Activated T-cell treated with anti-CD3 and anti-CD28 coated beads for 48 hours (primary cell): ENCODE measurements around the gene PLXDC2.

Source experiments
- DNase-seq: peaks from one replicate; pipeline ENCODE4 v3.0.0-alpha.2; 2020; ENCODE audit warnings: low read depth

The PLXDC2 gene

DNA sequence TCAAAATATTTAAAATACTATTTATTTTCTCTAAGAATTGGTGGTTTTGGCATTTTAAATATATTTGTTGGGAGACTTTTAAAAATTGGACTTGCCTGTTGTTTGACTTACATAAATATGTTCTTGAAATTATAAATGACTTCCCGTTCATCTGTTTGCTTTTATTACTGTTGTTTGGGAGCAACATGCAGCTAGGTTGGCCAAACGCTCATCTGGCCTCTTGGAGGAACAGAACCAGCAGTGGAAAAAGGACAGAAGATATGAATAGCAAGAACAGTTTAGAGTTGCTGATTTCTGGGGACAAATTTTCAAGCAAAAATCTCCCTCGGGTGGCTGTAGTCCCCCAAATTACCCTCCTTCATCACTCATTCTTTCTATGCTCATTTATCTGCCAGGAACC is 41.6 kb downstream of the PLXDC2 start:
- no peak for DNase-seq

- DNase-seq, result no peak
These were observed 43.9 kb downstream of the PLXDC2 start for GRCh38 chr10:19860107-19860506.

- no peak for DNase-seq
These were observed 46.7 kb downstream of the PLXDC2 start for GRCh38 chr10:19862811-19863515.

DNA sequence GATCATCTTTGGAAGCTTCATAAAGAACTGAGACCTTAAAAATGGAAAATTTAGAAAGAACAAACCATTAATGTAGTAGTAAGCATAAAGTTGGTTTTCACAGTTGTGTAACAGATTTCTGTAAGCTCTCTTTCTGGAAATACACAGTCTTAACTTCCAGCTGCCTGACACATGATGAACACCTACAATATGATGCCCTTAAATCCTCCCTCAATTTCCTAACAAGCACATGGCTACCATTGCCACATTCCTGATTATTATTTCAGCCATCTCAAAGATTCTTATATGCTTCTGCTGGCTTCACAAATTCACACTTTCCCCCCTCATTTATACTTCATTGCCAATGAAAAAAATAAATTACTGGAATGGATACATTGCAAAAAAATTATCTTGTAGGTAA is 49.4 kb downstream of the PLXDC2 start:
- DNase-seq, result no peak

DNA sequence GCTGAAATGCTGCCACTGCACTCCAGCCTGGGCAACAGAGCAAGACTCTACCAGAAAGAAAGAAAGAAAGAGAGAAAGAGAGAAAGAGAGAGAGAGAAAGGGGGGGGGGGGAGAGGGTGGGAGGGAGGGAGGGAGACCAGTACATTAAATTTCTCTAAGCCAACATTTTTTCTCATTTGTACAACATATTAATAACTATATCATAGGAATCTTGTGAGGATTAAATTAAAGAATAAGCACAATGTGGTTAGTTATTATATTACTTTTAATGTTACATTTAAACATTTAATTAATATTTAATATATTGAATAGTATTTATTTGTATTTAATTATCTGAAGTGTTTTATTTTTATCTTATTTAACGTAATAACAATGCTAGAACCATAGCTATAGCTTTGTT is 53.1 kb downstream of the PLXDC2 start:
- DNase-seq, result no peak

DNA sequence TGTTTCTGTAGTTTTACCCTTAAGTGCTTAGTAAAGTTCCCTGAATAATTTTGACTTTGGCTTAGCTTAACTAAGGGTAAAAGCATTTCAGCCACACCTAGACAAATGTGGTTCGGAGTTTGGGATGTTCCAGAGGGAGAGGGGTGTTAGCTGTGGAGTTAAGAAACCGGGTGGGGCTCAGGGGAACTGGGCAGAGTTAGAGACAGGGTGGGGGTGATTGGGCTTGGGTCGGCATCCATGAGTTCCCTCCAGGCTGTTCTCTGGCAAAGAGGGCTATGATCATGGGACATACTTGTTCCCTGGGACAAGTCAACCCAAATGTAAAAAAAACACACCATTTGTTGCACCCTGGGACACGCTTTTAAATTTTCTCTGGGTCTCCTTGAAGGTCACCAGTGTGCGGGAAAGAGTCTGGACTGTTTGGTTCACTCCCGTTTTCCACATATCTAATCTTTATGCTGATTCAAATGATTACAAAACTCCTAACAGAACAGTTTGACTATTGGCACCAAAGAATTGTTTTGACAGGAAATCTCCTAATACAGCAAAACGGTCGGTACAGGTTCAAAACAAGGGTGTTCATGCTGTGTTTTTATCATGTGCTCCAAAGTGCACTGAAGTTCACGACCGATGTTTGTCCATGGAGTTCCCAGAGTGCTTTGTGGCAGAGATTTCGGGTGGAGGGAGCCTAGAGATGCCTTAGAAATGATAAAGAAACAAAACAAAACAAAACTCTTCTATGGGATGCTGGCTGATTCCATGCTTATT is 56.5 kb downstream of the PLXDC2 start:
- DNase-seq, result no peak

- no peak for DNase-seq
These were observed 58.0 kb downstream of the PLXDC2 start for GRCh38 chr10:19874190-19874589.

DNA sequence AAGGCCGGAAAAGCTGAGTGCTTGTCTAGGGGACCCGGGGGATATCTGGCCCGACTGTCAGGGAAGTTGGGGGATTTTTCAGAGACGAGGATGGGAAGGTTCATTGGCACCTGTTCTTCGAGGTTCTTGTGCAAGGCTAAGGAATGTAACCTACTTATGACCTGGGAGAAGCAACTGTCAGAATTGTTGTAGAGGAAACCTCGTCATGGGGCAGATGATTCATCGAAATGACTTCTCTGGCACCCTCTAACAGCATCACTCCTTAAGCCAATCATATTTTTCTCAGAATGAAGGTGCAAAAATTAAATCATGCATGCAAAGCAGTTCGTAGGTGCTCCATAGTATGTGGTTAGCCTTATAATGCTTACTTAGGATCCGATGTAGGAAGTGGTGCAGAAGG is 58.6 kb downstream of the PLXDC2 start:
- DNase-seq, result no peak

DNA sequence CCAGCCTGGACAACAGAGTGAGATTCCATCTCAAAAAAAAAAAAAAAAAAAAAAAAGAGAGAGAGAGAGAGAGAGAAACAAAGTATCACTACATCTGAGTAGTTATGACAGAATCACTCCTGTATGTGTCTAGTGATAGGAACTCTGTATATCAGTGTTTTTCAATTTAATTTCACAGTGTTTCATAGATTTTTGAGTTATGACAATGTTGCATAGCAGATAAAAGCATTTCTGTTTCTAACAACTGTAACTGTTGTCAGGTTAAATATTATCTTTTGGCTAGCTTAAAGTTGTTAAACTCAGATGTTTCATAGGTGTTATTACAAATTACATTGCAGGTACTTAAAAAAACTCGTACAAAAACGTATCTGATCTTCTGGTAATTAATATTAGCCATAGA is 60.3 kb downstream of the PLXDC2 start:
- no peak for DNase-seq

DNA sequence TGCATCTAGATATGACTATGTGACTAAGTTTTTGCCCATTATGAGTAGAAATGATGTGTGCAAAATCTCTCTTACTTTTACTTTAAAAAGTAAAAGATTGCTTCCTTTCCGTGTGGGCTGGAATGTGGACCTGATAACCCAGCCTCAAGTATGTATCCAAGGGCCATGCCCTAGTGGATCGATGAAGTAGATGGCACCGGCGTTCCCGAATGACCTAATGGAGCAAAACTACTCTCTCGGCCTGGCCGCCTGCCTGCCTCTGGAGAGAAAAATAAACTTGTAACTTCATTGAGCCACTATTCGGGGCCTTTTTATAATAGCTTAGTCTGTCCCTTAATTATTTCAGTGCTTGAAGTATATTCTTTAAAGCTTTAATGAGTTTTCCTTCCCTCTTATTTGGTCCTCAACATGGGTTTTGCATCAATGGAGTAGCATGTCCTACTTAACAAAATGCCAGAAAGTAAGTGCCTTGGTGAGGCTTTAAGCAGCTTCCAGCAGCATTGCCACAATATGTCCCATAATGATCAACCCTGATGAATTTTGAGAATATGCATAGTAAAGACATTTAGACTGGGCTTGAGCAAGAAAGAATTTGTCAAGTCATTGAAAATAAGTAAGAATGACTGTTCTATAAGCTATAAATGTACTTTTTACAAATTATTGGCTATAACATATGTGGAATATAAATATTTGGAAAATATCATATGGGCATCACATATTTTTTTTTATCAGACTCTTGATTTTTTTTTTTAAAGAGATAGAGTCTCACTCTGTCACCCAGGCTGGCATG is 61.4 kb downstream of the PLXDC2 start:
- DNase-seq, result no peak

DNA sequence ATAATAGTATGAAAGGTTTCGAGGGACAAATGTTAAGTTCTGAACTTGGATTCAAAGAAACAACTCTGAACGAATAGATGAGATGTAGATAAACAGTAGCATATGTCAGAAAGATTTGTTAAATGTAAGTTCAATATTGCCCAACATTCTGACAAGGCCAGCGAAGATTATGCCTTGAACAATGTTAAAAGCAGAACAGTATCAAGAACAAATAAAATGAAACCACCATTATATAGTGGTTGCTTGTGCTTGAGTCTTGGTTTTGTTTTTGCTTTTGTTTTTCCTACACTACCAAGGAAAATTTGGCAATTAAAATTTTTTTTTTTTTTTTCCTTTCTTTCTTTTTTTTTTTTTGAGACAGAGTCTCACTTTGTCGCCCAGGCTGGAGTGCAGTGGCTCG is 66.4 kb downstream of the PLXDC2 start:
- DNase-seq, result no peak

GRCh38 chr10:19888061-19888660 is 71.9 kb downstream of the PLXDC2 start:
- DNase-seq, result no peak

- no peak for DNase-seq
These were observed 73.0 kb downstream of the PLXDC2 start for GRCh38 chr10:19889256-19889655.

DNA sequence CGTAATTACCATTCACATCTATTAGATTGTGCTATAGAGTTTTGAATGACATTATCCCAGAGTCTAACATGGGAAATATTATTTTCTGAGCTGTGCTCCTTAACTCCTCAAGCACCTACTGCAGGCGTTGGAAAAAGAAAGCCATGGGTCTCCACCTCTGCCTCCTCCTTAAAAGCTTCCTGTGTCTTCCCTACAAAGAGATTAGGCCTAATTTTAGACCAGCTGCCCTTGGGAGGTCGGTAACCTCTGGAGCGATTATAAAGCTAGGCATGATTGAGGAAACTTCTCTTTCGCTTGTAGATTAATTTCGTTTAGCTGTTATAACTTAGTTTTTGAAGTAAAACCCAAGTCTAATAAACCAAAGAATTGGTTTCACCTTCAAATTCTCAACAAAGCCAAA is 75.2 kb downstream of the PLXDC2 start:
- DNase-seq, result no peak

DNA sequence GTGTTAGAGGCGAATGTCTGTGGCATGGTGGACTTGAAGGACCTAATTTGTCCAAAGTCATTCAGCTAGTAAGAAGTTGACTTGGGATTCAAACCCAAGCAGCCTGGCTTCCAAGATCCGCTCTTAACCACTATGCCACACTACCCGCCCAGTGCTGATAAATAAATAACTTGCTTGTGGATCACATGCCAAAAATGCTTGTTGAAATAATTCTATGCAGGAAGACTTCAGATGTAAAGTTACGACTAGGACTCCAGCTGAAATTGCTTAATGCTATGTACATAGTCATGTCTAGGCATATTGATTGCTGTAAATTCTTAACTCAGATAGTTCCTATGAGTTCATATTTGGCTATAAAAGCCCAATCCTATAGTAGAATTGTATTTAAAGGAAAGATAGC is 76.0 kb downstream of the PLXDC2 start:
- no peak for DNase-seq

DNA sequence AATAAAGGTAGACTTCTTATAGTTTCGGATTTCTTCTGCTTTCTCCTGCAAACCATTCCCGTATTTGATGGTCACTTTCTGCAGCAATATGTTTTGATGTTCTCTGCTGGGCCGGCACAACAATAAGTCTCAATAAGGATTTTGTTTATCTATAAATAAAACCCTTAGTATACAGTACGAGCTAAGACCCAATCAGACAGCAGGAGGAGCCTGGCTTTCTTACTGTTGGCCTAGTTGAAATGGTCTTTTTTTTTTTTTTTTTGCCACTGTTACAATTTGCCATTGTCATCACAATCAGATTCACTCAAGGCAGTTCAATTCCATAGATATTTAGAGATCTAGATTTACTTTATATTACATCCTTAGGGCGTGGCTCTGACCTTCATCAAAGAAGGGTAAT is 76.4 kb downstream of the PLXDC2 start:
- no peak for DNase-seq

DNA sequence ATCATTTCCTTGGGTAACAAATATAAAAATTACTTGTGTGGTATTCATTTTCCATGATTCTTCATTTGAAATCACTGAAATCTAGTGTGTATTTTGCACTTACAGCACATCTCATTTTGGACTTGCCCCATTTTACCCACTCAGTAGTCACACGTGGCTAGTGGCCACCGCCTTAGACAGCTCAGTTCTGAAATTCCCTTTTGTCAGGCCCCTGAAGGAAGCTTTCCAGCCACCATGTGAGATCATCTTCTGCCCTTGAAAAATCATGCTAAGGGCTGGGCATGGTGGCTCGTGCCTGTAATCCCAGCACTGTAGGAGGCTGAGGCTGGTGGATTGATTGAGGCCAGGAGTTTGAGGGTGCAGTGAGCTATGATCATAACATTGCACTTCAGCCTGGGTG is 79.3 kb downstream of the PLXDC2 start:
- no peak for DNase-seq

DNA sequence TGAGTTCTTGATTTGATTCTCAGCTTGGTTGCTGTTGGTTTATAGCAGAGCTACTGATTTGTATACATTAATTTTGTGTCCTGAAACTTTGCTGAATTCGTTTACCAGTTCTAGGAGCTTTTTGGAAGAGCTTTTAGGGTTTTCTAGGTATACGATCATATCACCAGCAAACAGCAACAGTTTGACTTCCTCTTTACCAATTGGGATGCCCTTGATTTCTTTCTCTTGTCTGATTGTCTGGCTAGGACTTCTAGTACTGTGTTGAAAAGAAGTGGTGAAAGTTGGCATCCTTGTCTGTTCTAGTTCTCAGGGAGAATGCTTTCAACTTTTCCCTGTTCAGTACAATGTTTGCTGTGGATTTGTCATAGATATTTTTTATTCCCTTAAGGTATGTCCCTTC is 86.2 kb downstream of the PLXDC2 start:
- DNase-seq, result no peak

GRCh38 chr10:19904202-19904661 is 88.0 kb downstream of the PLXDC2 start:
- no peak for DNase-seq

- no peak for DNase-seq
These were observed 90.0 kb downstream of the PLXDC2 start for GRCh38 chr10:19906108-19906791.

- no peak for DNase-seq
These were observed 92.9 kb downstream of the PLXDC2 start for GRCh38 chr10:19908991-19909696.
